Activated CD4-positive, alpha-beta T cell treated with anti-CD3 and anti-CD28 coated beads, Interleukin-2, amount 10 ng/mL, durations not matched to agents 7 days and 5 days (primary cell): Measurements from ENCODE around the gene NFIB. TPM values are rescaled to one million over a fixed set of nuclear protein-coding genes. Genes with fewer than 3 reads are reported as not detected.

ENCODE experiments used
- CTCF ChIA-PET: fragments of 350-600 bp; sonication (Branson Sonifier 250); formaldehyde crosslinking; loops from one replicate; lab custom pipeline; 2021; ENCODE audit warnings: antibody characterized with exemption; lab: Charles Lee
- POLR2A ChIA-PET: fragments of 350-600 bp; sonication (Branson Sonifier 250); formaldehyde crosslinking; loops from one replicate; lab custom pipeline; 2021; ENCODE audit warnings: antibody characterized with exemption; lab: Charles Lee
- DNase-seq: peaks from one replicate; pipeline ENCODE4 v3.0.0-alpha.2; 2020
- H3K27ac Mint-ChIP-seq: one replicate; pipeline ENCODE4 v1.8.0; 2021; ENCODE audit warnings: mild to moderate bottlenecking, moderate library complexity, mixed read lengths
- H3K27me3 Mint-ChIP-seq: one replicate; pipeline ENCODE4 v1.8.0; 2021; ENCODE audit warnings: mixed read lengths
- H3K36me3 Mint-ChIP-seq: one replicate; pipeline ENCODE4 v1.8.0; 2021; ENCODE audit warnings: low read depth, mixed read lengths
- H3K4me1 Mint-ChIP-seq: one replicate; pipeline ENCODE4 v1.8.0; 2021; ENCODE audit warnings: mixed read lengths
- H3K4me3 Mint-ChIP-seq: one replicate; pipeline ENCODE4 v1.8.0; 2021; ENCODE audit warnings: mild to moderate bottlenecking, moderate library complexity, mixed read lengths
- H3K9me3 Mint-ChIP-seq: one replicate; pipeline ENCODE4 v1.8.0; 2021; ENCODE audit warnings: mixed read lengths
- total RNA-seq, 2 experiments: library from RNA; stranded (reverse); gene quantifications; one replicate each; pipeline ENCODE4 v1.2.3, GENCODE V29; 2021

The NFIB gene
- total RNA-seq, 2 experiments from 2014 or later = not detected

GRCh38 chr9:14170973-14171596 is 142.9 kb downstream of the NFIB start:
- Mint-ChIP-seq H3K27ac (no peak overlapping the region), H3K4me3 (no peak overlapping the region), H3K9me3 (no peaks in the 10 kb centered on the region), H3K36me3 (no peaks in the 10 kb centered on the region), H3K4me1 (no peaks in the 10 kb centered on the region), H3K27me3 (no peaks in the 10 kb centered on the region)
- ChIA-PET POLR2A (no interaction called here), CTCF (no interaction called here)
- no peak for DNase-seq

- H3K27ac Mint-ChIP-seq = no peak overlapping the region
- no peak for DNase-seq
- no peak overlapping the region for H3K4me3 Mint-ChIP-seq
- H3K27me3 Mint-ChIP-seq = no peaks in the 10 kb centered on the region
- H3K4me1 Mint-ChIP-seq = no peaks in the 10 kb centered on the region
- ChIA-PET CTCF (no interaction called here), POLR2A (no interaction called here)
- H3K36me3 Mint-ChIP-seq = no peaks in the 10 kb centered on the region
- no peaks in the 10 kb centered on the region for H3K9me3 Mint-ChIP-seq
Observed at GRCh38 chr9:14170392-14170931, 143.5 kb downstream of the NFIB start.

- Mint-ChIP-seq H3K4me1 (no peaks in the 10 kb centered on the region), H3K4me3 (no peak overlapping the region), H3K9me3 (no peaks in the 10 kb centered on the region), H3K36me3 (no peaks in the 10 kb centered on the region), H3K27ac (no peak overlapping the region), H3K27me3 (no peaks in the 10 kb centered on the region)
- POLR2A ChIA-PET = no interaction called here
- CTCF ChIA-PET = no interaction called here
- no peak for DNase-seq
Observed at GRCh38 chr9:14168381-14168780, 145.6 kb downstream of the NFIB start.

- Mint-ChIP-seq H3K4me1 (no peaks in the 10 kb centered on the region), H3K4me3 (no peak overlapping the region), H3K36me3 (no peaks in the 10 kb centered on the region), H3K9me3 (no peaks in the 10 kb centered on the region), H3K27ac (no peak overlapping the region), H3K27me3 (no peaks in the 10 kb centered on the region)
- POLR2A ChIA-PET = no interaction called here
- DNase-seq = no peak
- CTCF ChIA-PET = no interaction called here
Observed at GRCh38 chr9:14165376-14166035, 148.4 kb downstream of the NFIB start.

- Mint-ChIP-seq H3K27ac (no peak overlapping the region), H3K36me3 (no peaks in the 10 kb centered on the region), H3K4me3 (no peak overlapping the region), H3K27me3 (no peaks in the 10 kb centered on the region), H3K4me1 (no peaks in the 10 kb centered on the region), H3K9me3 (no peaks in the 10 kb centered on the region)
- ChIA-PET CTCF (no interaction called here), POLR2A (no interaction called here)
- DNase-seq = no peak
Observed at GRCh38 chr9:14164908-14165307, 149.0 kb downstream of the NFIB start.

- Mint-ChIP-seq H3K27me3 (no peaks in the 10 kb centered on the region), H3K9me3 (no peaks in the 10 kb centered on the region), H3K27ac (no peak overlapping the region), H3K4me1 (peaks cover 3% of the 10 kb centered on the region), H3K4me3 (no peak overlapping the region), H3K36me3 (no peaks in the 10 kb centered on the region)
- ChIA-PET POLR2A (no interaction called here), CTCF (no interaction called here)
- no peak for DNase-seq
Observed at GRCh38 chr9:14159440-14160216, 154.3 kb downstream of the NFIB start.

- no peak overlapping the region for H3K27ac Mint-ChIP-seq
- peaks cover 3% of the 10 kb centered on the region for H3K4me1 Mint-ChIP-seq
- ChIA-PET POLR2A (no interaction called here), CTCF (no interaction called here)
- H3K4me3 Mint-ChIP-seq = no peak overlapping the region
- H3K36me3 Mint-ChIP-seq = no peaks in the 10 kb centered on the region
- no peak for DNase-seq
- H3K9me3 Mint-ChIP-seq = no peaks in the 10 kb centered on the region
- H3K27me3 Mint-ChIP-seq = peaks cover 3% of the 10 kb centered on the region
Observed at GRCh38 chr9:14158916-14159315, 155.0 kb downstream of the NFIB start.

GRCh38 chr9:14158136-14158813 is 155.7 kb downstream of the NFIB start:
- Mint-ChIP-seq H3K4me1 (peaks cover 3% of the 10 kb centered on the region), H3K36me3 (no peaks in the 10 kb centered on the region), H3K27me3 (peaks cover 3% of the 10 kb centered on the region), H3K4me3 (no peak overlapping the region), H3K9me3 (no peaks in the 10 kb centered on the region), H3K27ac (no peak overlapping the region)
- no peak for DNase-seq
- CTCF ChIA-PET = no interaction called here
- POLR2A ChIA-PET = no interaction called here

- Mint-ChIP-seq H3K27me3 (peaks cover 3% of the 10 kb centered on the region), H3K4me1 (peaks cover 3% of the 10 kb centered on the region), H3K36me3 (no peaks in the 10 kb centered on the region), H3K9me3 (no peaks in the 10 kb centered on the region), H3K27ac (no peak overlapping the region), H3K4me3 (no peak overlapping the region)
- ChIA-PET CTCF (no interaction called here), POLR2A (no interaction called here)
- no peak for DNase-seq
Observed at GRCh38 chr9:14157191-14157590, 156.8 kb downstream of the NFIB start.

GRCh38 chr9:14156046-14156445 is 157.9 kb downstream of the NFIB start:
- CTCF ChIA-PET = no interaction called here
- H3K9me3 Mint-ChIP-seq = no peaks in the 10 kb centered on the region
- H3K4me1 Mint-ChIP-seq = peaks cover 3% of the 10 kb centered on the region
- H3K27ac Mint-ChIP-seq = no peak overlapping the region
- no peak overlapping the region for H3K4me3 Mint-ChIP-seq
- DNase-seq = no peak
- H3K27me3 Mint-ChIP-seq = peaks cover 3% of the 10 kb centered on the region
- POLR2A ChIA-PET = no interaction called here
- no peaks in the 10 kb centered on the region for H3K36me3 Mint-ChIP-seq

- ChIA-PET POLR2A (no interaction called here), CTCF (no interaction called here)
- Mint-ChIP-seq H3K4me3 (no peak overlapping the region), H3K27ac (no peak overlapping the region), H3K27me3 (peaks cover 3% of the 10 kb centered on the region), H3K4me1 (peaks cover 3% of the 10 kb centered on the region), H3K9me3 (no peaks in the 10 kb centered on the region), H3K36me3 (no peaks in the 10 kb centered on the region)
- no peak for DNase-seq
Observed at GRCh38 chr9:14155237-14155636, 158.7 kb downstream of the NFIB start.

GRCh38 chr9:14153310-14153720 is 160.6 kb downstream of the NFIB start:
- Mint-ChIP-seq H3K9me3 (no peaks in the 10 kb centered on the region), H3K27me3 (peaks cover 3% of the 10 kb centered on the region), H3K27ac (no peak overlapping the region), H3K36me3 (no peaks in the 10 kb centered on the region), H3K4me1 (peaks cover 3% of the 10 kb centered on the region), H3K4me3 (no peak overlapping the region)
- CTCF ChIA-PET = no interaction called here
- no peak for DNase-seq
- POLR2A ChIA-PET = no interaction called here

- POLR2A ChIA-PET = no interaction called here
- H3K27ac Mint-ChIP-seq = no peak overlapping the region
- CTCF ChIA-PET = interaction anchor here (0.8 kb wide), 1 partner anchor 33 kb away, joined by 3 read pairs; no protein-coding TSS in a partner anchor
Observed at GRCh38 chr9:14151451-14151850, 162.5 kb downstream of the NFIB start.

More at GRCh38 chr9:14151451-14151850, 162.5 kb downstream of the NFIB start:
- Mint-ChIP-seq H3K36me3 (no peaks in the 10 kb centered on the region), H3K9me3 (no peaks in the 10 kb centered on the region), H3K4me1 (peaks cover 3% of the 10 kb centered on the region), H3K4me3 (no peak overlapping the region), H3K27me3 (peaks cover 3% of the 10 kb centered on the region)
- no peak for DNase-seq
